ENCODE results near the gene SLC39A10. TPM values are rescaled to one million over a fixed set of nuclear protein-coding genes. Genes with fewer than 3 reads are reported as not detected.

Gene SLC39A10
- total RNA-seq, 3 donors from 2014 or later = 15.3 to 22.6 (median 18.6) TPM

DNA sequence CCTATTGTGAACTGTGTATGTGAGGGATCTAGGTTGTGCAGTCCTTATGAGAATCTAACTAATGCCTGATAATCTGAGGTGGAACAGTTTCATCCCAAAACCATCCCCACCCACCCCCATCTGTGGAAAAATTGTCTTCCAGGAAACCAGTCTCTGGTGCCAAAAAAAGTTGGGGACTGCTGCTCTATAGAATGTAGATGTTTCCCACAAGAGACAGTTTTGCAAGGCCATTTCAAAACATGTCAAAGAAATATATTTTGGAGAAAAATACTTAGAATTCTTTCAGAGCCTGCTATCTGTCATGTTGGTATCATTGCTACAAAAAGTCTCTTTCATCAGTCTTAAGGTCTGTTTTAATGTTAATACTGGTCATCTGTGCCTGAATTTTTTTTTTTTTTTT lies 4.1 kb upstream of the SLC39A10 start:
- DNase-seq (no peak), ATAC-seq (no peak)
- no peaks in the 10 kb centered on the region for H3K9me3 ChIP-seq
- no peak overlapping the region for H3K4me3 ChIP-seq
- intact Hi-C loops (cut with DNase I, micrococcal nuclease) = no loop called here
- TF ChIP-seq, protein P1, sequence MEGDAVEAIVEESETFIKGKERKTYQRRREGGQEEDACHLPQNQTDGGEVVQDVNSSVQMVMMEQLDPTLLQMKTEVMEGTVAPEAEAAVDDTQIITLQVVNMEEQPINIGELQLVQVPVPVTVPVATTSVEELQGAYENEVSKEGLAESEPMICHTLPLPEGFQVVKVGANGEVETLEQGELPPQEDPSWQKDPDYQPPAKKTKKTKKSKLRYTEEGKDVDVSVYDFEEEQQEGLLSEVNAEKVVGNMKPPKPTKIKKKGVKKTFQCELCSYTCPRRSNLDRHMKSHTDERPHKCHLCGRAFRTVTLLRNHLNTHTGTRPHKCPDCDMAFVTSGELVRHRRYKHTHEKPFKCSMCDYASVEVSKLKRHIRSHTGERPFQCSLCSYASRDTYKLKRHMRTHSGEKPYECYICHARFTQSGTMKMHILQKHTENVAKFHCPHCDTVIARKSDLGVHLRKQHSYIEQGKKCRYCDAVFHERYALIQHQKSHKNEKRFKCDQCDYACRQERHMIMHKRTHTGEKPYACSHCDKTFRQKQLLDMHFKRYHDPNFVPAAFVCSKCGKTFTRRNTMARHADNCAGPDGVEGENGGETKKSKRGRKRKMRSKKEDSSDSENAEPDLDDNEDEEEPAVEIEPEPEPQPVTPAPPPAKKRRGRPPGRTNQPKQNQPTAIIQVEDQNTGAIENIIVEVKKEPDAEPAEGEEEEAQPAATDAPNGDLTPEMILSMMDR (IDR thresholded peaks at IDR 0.05) = no peak
- no peaks in the 10 kb centered on the region for H3K36me3 ChIP-seq (ENCODE audit: low read depth)
- H3K4me1 ChIP-seq (ENCODE audit: low read depth) = peaks cover 4% of the 10 kb centered on the region

DNA sequence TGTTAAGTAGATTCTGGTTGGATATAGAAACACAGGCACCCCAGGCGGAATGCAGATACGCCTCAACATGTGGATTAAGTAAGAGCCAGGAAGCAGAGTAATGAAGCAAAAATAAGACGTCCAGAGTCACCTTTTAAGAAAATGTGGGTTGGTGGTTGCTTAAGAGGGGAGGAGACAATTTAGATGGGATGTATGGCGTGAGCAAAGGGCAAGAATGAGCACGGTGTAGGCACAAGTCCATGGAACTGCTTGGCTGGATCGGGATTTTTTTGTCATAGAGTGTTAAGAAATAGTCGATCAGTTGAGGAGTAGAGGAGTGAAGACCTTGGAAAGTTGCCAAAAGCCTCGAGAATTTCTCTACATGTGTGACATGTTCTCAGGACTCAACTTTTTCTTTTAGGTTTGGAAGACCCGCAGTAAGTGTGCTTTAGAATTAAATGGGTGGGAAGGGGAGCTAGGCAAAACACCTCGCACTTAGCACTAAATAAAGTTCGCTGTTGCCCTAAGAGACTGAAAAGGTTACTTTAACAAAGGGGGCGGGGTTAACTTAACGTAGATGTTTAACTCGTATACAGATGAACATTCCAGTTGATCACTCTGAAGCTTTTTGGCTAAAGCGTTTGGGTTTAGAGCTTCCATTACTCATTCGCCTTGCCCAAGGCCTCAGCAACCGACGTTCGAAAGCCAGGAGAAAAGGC lies 716 bp upstream of the SLC39A10 start:
- DNase-seq (no peak), ATAC-seq (no peak)
- peak overlapping the region; percentile 99 for H3K4me3 ChIP-seq
- H3K9me3 ChIP-seq = no peaks in the 10 kb centered on the region
- intact Hi-C loops (cut with DNase I, micrococcal nuclease) = loop anchor here in 1 of 2 donors (5.0 kb wide), 1 partner anchor 79 kb away; no protein-coding TSS in a partner anchor
- H3K36me3 ChIP-seq (ENCODE audit: low read depth) = no peaks in the 10 kb centered on the region
- TF ChIP-seq, protein P1 (IDR thresholded peaks at IDR 0.05) = no peak
- H3K4me1 ChIP-seq (ENCODE audit: low read depth) = peaks cover 26% of the 10 kb centered on the region

DNA sequence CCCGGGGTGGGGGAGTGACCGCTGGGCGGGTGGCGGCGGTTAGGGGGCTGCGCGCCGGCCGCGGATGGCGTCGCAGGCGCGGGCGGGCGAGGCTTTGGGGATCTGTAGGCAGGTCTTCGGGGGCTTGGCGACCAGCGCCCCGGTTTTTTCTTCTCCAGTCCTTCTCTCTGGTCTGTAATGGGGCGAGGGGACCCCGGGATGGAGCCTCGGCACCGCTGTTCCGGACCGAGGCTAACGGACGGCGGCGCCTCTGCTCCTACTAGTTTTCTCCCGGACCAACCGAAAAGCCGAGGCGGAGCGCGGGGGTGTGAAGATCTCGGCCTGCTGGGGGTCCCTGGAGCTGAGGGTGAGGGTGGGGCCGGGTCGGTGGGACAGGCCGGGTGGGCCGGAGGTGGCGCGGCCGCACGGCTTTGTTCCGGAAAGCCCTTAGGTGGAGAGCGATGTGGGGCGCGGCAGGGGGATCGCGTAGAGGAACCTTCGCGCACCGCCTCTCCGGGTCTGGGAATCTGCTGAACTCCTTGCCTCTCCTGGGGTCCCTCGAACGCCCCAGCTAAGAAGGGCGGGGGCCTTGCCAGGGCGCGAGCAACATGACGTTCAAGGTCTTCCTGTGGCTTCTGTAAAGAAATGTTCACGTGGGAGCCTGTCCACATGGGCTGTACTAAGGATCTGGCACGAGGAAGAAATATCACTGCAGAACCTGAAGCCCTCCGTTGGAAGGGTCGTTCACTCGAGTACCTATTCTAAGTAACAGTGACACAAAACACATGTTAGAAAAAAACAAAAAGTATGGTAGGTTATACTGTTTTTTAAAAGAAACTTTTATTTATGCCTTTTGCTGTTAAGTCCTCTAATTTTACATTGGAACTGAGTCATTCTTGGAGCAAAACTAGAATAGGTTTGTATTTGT lies 861 bp downstream of the SLC39A10 start:
- peak; percentile 44 for ATAC-seq
- Histone ChIP-seq H3K9me3 (no peaks in the 10 kb centered on the region), H3K4me3 (peak overlapping the region; percentile 99), H3K36me3 (ENCODE audit: low read depth) (no peaks in the 10 kb centered on the region), H3K4me1 (ENCODE audit: low read depth) (peaks cover 34% of the 10 kb centered on the region)
- intact Hi-C loops (cut with DNase I, micrococcal nuclease) = loop anchor here in 1 of 2 donors (2.0 to 5.0 kb wide), 2 partner anchors 81 to 335 kb away; no protein-coding TSS in a partner anchor
- DNase-seq = peak; percentile 76 to 85 (median 84)
- TF ChIP-seq, protein P1 (IDR thresholded peaks at IDR 0.05) = no peak

DNA sequence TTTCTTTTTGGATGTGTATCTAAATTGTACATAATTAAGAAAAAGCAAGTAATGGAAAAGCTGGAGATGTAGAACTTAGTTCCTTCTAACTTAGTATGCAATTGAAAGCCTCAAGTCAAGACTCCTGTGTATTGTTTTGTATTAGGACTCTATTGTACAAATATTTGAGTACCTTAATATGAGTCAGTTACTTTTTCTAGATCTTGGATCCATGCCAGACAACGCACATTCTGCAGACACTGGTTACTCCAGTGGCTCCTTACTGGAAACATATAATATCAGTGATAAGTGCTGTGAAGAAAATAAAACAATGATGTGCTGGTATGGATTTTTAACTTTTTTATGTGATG lies 1.5 kb downstream of the SLC39A10 start:
- TF ChIP-seq, protein P1 (IDR thresholded peaks at IDR 0.05) = no peak
- Histone ChIP-seq H3K9me3 (no peaks in the 10 kb centered on the region), H3K36me3 (ENCODE audit: low read depth) (no peaks in the 10 kb centered on the region), H3K4me1 (ENCODE audit: low read depth) (peaks cover 36% of the 10 kb centered on the region), H3K4me3 (no peak overlapping the region)
- intact Hi-C loops (cut with DNase I, micrococcal nuclease) = loop anchor here in 1 of 2 donors (2.0 to 5.0 kb wide), 2 partner anchors 81 to 336 kb away; no protein-coding TSS in a partner anchor
- no peak for DNase-seq
- no peak for ATAC-seq

DNA sequence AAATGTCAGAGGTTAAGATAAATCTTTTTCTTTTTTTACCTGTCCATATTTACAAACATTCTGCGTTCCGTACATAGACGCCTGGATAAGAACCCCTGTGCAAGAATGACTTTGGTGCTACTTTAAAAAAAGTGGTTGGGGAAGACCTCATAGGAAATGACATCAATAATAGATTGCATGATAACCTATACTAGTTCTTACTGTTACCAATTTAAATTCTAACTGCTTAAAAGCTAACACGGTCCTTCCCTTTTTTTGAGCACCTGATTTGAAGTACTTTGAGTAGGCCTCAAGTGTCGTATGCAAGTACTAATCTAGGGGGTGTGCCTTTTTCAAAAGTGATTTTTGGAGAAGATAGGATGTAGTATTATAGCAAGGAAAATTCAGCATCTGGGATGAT lies 2.1 kb downstream of the SLC39A10 start:
- ATAC-seq (no peak), DNase-seq (no peak)
- Histone ChIP-seq H3K9me3 (no peaks in the 10 kb centered on the region), H3K36me3 (ENCODE audit: low read depth) (no peaks in the 10 kb centered on the region), H3K4me1 (ENCODE audit: low read depth) (peaks cover 36% of the 10 kb centered on the region), H3K4me3 (no peak overlapping the region)
- TF ChIP-seq, protein P1 (IDR thresholded peaks at IDR 0.05) = no peak
- intact Hi-C loops (cut with DNase I, micrococcal nuclease) = loop anchor here in 1 of 2 donors (2.0 to 5.0 kb wide), 2 partner anchors 82 to 336 kb away; no protein-coding TSS in a partner anchor

All from mucosa of descending colon (tissue), 3 donors.